ENCODE measurements around the gene TASP1.

TASP1 gene

DNA sequence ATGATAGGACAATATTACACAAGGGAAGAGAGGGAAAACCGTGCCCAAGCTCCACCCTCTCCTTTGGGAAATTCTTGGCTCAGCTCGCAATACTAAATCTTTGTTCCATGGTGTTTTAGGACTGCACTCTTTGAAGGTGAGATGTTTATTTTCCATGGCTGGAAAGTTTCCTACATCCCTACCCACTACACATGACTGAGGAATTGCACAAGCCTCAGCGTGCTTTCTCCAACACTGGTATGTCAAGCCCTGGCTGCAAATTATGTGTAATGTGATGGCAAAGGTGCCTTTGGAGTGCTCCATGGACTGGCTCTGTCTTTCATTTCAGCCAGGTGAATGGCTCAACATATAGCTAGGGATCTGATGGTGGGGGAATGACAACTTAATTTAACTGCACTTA, 283.3 kb downstream of the TASP1 start:
- no peak for DNase-seq (ENCODE audit: low read depth in 2 of 2, low spot score in 1 of 2)

DNA sequence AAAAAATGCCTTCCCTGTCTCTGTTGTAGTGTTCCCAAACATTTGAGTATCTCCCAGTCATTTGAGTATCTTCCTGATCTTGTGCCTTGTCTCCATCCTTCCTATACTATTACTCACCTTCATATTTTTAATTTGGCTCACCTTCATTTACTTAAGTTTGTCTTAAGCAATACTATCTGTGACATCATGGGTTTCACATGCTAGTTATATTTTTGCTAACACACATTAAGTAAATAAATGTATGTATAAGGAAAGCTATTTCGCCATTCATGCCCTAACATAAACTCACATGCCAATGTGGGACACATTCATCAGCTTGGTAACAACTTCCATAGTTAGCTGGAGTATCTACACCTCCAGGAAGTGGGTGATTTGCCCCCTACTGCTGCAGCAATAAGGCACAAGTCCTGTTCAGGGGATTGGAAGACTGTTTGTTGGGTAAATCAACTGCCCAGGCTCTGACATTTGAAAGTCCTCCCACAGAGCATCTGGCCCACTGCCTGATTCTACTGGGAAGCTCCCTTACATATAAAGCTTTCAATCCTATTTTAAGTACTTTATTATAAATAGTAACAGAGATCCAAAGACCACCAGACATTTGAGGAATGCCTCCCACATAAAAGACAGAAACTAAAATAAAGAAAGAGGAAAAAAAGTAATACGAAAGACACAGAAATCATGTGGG, 285.3 kb downstream of the TASP1 start:
- DNase-seq (ENCODE audit: low read depth in 2 of 2, low spot score in 1 of 2): no peak

DNA sequence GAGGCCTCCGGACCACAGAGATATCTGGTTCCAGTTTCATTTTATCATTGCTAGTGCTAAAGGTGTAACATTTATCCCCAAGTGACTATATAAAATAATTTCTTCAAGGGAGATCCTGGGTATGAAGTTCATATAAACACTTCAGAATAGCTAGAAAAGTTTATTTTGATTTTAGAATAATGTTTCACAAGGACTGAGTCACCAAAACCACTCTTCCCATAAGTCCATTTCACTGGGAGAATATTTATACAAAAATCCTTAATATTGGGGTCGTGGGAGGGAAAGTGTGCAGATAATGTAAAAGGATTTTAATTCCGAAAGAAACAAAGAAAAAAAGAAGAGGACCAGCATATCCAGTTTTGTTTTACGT, 289.5 kb downstream of the TASP1 start:
- no peak for DNase-seq (ENCODE audit: low read depth in 2 of 2, low spot score in 1 of 2)

DNA sequence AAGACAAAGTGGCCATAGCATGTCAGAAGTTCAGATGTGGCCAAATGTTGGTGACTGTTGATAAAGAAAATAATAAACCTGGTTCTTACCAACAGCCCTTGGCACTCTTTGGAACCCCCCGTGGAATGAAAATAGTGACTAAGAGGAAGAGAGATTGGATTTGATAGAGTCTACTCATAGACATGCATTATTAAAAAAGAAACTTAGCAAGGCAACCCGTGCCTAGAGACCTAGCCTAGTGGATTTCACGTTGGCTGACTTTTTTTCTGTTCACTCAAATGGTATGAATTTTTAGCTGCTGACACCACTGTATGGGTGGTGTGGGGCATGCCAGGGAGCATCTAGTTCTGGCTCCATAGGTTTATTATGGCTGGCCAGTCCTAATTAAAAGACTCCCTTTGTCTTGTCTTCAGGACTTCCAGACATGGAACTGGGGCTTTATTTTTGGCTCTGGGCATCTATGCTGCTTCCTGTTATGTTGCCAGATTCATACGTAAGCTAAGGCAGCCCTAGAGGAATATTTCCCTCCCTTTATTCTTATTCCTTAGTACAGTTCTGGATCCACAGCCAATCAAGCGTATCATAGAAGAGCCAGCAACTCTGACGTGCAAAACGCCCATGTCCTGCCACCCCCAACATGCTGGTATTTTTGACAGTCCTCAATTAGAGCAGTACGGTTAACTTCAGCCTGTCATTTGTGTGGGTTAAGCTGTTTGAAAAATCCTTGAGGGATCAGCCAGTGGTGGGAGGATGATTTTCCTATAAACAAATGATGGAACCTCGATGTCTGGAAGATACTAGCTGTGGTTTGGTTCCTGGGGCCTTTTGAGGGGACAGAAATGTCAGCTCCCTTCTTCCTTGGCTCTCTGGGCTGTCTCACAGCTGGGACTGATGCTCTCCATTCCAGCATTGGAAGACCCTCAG, 290.2 kb downstream of the TASP1 start:
- DNase-seq (ENCODE audit: low read depth in 2 of 2, low spot score in 1 of 2): no peak

GRCh38 chr20:13344671-13345070, 294.1 kb downstream of the TASP1 start:
- no peak for DNase-seq (ENCODE audit: low read depth in 2 of 2, low spot score in 1 of 2)

- no peak for DNase-seq (ENCODE audit: low read depth in 2 of 2, low spot score in 1 of 2)
These were observed 296.1 kb downstream of the TASP1 start for GRCh38 chr20:13342469-13343242.

DNA sequence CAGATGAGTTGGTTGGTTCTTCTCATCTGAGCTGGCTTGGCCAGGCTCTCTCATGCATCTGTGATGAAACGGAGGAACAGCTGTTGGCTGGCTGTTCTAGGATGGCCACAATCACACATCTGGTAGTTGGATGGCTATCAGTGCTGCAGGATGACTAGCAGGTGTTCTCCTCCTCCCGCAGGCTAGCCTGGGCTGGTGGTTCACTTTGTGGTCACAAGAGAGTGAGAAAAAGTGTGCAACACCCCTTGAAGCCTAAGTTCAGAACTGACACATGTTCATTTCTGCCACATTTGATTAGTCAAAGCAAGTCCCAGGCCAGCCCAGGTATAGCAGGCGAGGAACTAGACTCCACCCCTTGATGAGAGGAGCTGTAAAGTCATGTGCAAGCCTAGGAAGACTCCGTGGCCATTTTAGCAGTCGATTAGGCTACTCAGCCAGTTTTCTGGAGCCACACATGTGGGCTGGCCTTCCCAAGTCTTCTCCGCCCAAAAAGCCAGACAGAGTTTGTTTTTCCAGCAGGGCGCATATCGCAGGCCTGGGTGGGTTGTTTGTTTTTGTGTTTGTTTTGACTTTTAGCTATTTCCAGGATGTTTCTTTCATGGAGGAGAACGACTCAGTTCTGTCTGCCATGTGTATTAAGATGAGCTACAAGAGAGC, 296.9 kb downstream of the TASP1 start:
- DNase-seq (ENCODE audit: low read depth in 2 of 2, low spot score in 1 of 2): no peak

- no peak for DNase-seq (ENCODE audit: low read depth in 2 of 2, low spot score in 1 of 2)
These were observed 298.6 kb downstream of the TASP1 start for GRCh38 chr20:13340088-13340487.
